HepG2 (cell line): ENCODE results near the gene ATP6V1F. TPM values are rescaled to one million over a fixed set of nuclear protein-coding genes. Genes with fewer than 3 reads are reported as not detected.
A peak's percentile ranks its signal among the peaks of the same experiment; 100 is the strongest.

Experiments
- AGO1 ChIP-seq: fragments of 200-400 bp; formaldehyde crosslinking; IDR thresholded peaks from 2 replicates; pipeline ENCODE4 v1.6.1; 2017; ENCODE audit warnings: mild to moderate bottlenecking, low read depth, low read length, moderate library complexity; ENCODE audit not compliant: poor library complexity, severe bottlenecking
- AHR ChIP-seq: IDR thresholded peaks from 2 replicates; pipeline ENCODE4 v1.6.1; 2018; ENCODE audit warnings: missing genetic modification reagents, missing compliant biosample characterization
- BRD4 ChIP-seq: sonication (generic); formaldehyde crosslinking; IDR thresholded peaks from 2 replicates; pipeline ENCODE4 v1.4.0; 2020; ENCODE audit warnings: missing genetic modification reagents
- CENPT ChIP-seq: sonication (generic); formaldehyde crosslinking; IDR thresholded peaks from 2 replicates; pipeline ENCODE4 v1.8.0; 2022; ENCODE audit warnings: low read depth, mild to moderate bottlenecking, moderate library complexity, missing genetic modification reagents
- EED ChIP-seq: sonication (generic); formaldehyde crosslinking; IDR thresholded peaks from 2 replicates; pipeline ENCODE4 v1.5.0; 2020; ENCODE audit warnings: mild to moderate bottlenecking, missing genetic modification reagents
- FOXA1 ChIP-seq, 2 experiments: fragments of 450-650 bp in 1 of 2; sonication (generic) in 1 of 2; formaldehyde crosslinking in 1 of 2; IDR thresholded peaks; 2 replicates each; pipeline versions ENCODE4 v1.4.0 to v1.6.1; 2016 to 2020; ENCODE audit warnings: missing genetic modification reagents in 1 of 2
- GABPB1 ChIP-seq: IDR thresholded peaks from 2 replicates; pipeline ENCODE4 v1.6.1; 2016; ENCODE audit warnings: mild to moderate bottlenecking, missing genetic modification reagents, moderate library complexity, missing compliant biosample characterization
- HINFP ChIP-seq: sonication (generic); formaldehyde crosslinking; IDR thresholded peaks from 2 replicates; pipeline ENCODE4 v1.4.0; 2020; ENCODE audit warnings: low read depth, mild to moderate bottlenecking, missing genetic modification reagents
- HOXD1 ChIP-seq: sonication (generic); formaldehyde crosslinking; IDR thresholded peaks from 2 replicates; pipeline ENCODE4 v1.5.0; 2020; ENCODE audit warnings: missing genetic modification reagents
- KDM5A ChIP-seq: fragments of 200-600 bp; sonication (generic); IDR thresholded peaks from 2 replicates; pipeline ENCODE4 v1.7.0; 2018; ENCODE audit warnings: antibody characterized with exemption, mild to moderate bottlenecking, low read length, borderline replicate concordance
- KLF13 ChIP-seq: sonication (generic); formaldehyde crosslinking; IDR thresholded peaks from 2 replicates; pipeline ENCODE4 v1.4.0; 2020; ENCODE audit warnings: mild to moderate bottlenecking, missing genetic modification reagents
- NAIF1 ChIP-seq: sonication (generic); formaldehyde crosslinking; IDR thresholded peaks from 2 replicates; pipeline ENCODE4 v1.5.0; 2020; ENCODE audit warnings: mild to moderate bottlenecking, missing genetic modification reagents, borderline replicate concordance
- PAX8 ChIP-seq: sonication (generic); formaldehyde crosslinking; IDR thresholded peaks from 2 replicates; pipeline ENCODE4 v1.8.0; 2022; ENCODE audit warnings: mild to moderate bottlenecking, missing genetic modification reagents, borderline replicate concordance
- TOPORS ChIP-seq: sonication (generic); formaldehyde crosslinking; IDR thresholded peaks from 2 replicates; pipeline ENCODE4 v1.8.0; 2023; ENCODE audit warnings: mild to moderate bottlenecking, missing genetic modification reagents
- TSC22D2 ChIP-seq: sonication (generic); formaldehyde crosslinking; IDR thresholded peaks from 2 replicates; pipeline ENCODE4 v1.5.1; 2020; ENCODE audit warnings: missing genetic modification reagents, mild to moderate bottlenecking, borderline replicate concordance
- ZNF274 ChIP-seq: sonication (generic); formaldehyde crosslinking; IDR thresholded peaks from 2 replicates; pipeline ENCODE4 v1.5.1; 2020; ENCODE audit warnings: mild to moderate bottlenecking, missing genetic modification reagents
- ZNF34 ChIP-seq: sonication (generic); formaldehyde crosslinking; IDR thresholded peaks from 2 replicates; pipeline ENCODE4 v1.4.0; 2020; ENCODE audit warnings: mild to moderate bottlenecking, missing genetic modification reagents, borderline replicate concordance
- ZNF503 ChIP-seq: sonication (generic); formaldehyde crosslinking; IDR thresholded peaks from 2 replicates; pipeline ENCODE4 v1.4.0; 2020; ENCODE audit warnings: missing genetic modification reagents
- ZNF562 ChIP-seq: sonication (generic); formaldehyde crosslinking; IDR thresholded peaks from 2 replicates; pipeline ENCODE4 v1.8.0; 2022; ENCODE audit warnings: missing genetic modification reagents, borderline replicate concordance
- ZSCAN9 ChIP-seq: IDR thresholded peaks from 2 replicates; pipeline ENCODE4 v1.6.1; 2016; ENCODE audit warnings: borderline replicate concordance
- polyA plus RNA-seq, 8 experiments: library from polyadenylated mRNA; depleted of rRNA in 3 of 8; stranded (reverse) in 7 of 8; unstranded in 1 of 8; fragments of >200 nt; fragmentation: Illumina TruSeq in 4 of 8; extraction: Trizol in 4 of 8; gene quantifications; 2 replicates each; pipeline versions ENCODE4 v1.2.1 to v1.2.3, GENCODE V29; 2011 to 2016; ENCODE audit warnings: low read depth in 4 of 8, missing spikeins in 1 of 8, mixed read lengths in 1 of 8; ENCODE audit not compliant: insufficient read depth in 1 of 8
- total RNA-seq, 5 experiments: library from RNA; depleted of rRNA; stranded (reverse); fragments of >200 nt; fragmentation: Illumina TruSeq; extraction: Trizol; gene quantifications; 2 replicates each; pipeline ENCODE4 v1.2.3, GENCODE V29; 2016; ENCODE audit warnings: low read depth in 1 of 5
- TF ChIP-seq, protein P1 (sequence below): sonication (generic); formaldehyde crosslinking; IDR thresholded peaks from 2 replicates; pipeline ENCODE4 v1.5.0; 2020; ENCODE audit warnings: missing genetic modification reagents
- TF ChIP-seq, protein P2 (sequence below): IDR thresholded peaks from 2 replicates; pipeline ENCODE4 v1.6.1; 2016; ENCODE audit warnings: control low read depth
- TF ChIP-seq, protein P3 (sequence below): fragments of 450-650 bp; IDR thresholded peaks from 2 replicates; pipeline ENCODE4 v1.6.1; 2017

Gene ATP6V1F
- total and polyA plus RNA-seq, 2 of the 13 experiments (the other 11 are each of a cell fraction or from before 2014, with no cell fraction given), result 87.2 to 132 TPM

- no peak for TF ChIP-seq FOXA1 (IDR thresholded peaks at IDR 0.05)
- no peak for TF ChIP-seq FOXA1 (CRISPR knock-in tag; IDR thresholded peaks at IDR 0.05)
- no peak for TF ChIP-seq EED
- TF ChIP-seq TOPORS, result no peak
- no peak for TF ChIP-seq ZNF503 (CRISPR knock-in tag)
- TF ChIP-seq PAX8 (CRISPR knock-in tag), result 0 out of 2 replicates have a peak, but pooled peaks have one; percentile 30
- TF ChIP-seq NAIF1 (CRISPR knock-in tag), result no peak
- TF ChIP-seq AHR (CRISPR knock-in tag), result no peak
- no peak for TF ChIP-seq CENPT (CRISPR knock-in tag)
- TF ChIP-seq, protein P1, sequence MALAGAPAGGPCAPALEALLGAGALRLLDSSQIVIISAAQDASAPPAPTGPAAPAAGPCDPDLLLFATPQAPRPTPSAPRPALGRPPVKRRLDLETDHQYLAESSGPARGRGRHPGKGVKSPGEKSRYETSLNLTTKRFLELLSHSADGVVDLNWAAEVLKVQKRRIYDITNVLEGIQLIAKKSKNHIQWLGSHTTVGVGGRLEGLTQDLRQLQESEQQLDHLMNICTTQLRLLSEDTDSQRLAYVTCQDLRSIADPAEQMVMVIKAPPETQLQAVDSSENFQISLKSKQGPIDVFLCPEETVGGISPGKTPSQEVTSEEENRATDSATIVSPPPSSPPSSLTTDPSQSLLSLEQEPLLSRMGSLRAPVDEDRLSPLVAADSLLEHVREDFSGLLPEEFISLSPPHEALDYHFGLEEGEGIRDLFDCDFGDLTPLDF (CRISPR knock-in tag), result no peak
- TF ChIP-seq BRD4 (CRISPR knock-in tag), result no peak
- TF ChIP-seq, protein P2, sequence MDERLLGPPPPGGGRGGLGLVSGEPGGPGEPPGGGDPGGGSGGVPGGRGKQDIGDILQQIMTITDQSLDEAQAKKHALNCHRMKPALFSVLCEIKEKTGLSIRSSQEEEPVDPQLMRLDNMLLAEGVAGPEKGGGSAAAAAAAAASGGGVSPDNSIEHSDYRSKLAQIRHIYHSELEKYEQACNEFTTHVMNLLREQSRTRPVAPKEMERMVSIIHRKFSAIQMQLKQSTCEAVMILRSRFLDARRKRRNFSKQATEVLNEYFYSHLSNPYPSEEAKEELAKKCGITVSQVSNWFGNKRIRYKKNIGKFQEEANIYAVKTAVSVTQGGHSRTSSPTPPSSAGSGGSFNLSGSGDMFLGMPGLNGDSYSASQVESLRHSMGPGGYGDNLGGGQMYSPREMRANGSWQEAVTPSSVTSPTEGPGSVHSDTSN, result no peak
- TF ChIP-seq ZSCAN9 (CRISPR knock-in tag), result no peak; the same call in 1 of the 2 replicates
- TF ChIP-seq TSC22D2, result 0 out of 2 replicates have a peak, but pooled peaks have one; percentile 20
- TF ChIP-seq GABPB1 (CRISPR knock-in tag), result peak; percentile 74
- TF ChIP-seq ZNF34 (CRISPR knock-in tag), result no peak
- TF ChIP-seq HINFP (CRISPR knock-in tag), result peak; percentile 73
- 0 out of 2 replicates have a peak, but pooled peaks have one; percentile 25 for TF ChIP-seq KDM5A
- peak; percentile 53 for TF ChIP-seq AGO1
- TF ChIP-seq ZNF562 (CRISPR knock-in tag), result no peak
- no peak for TF ChIP-seq KLF13
- peak; percentile 50; the same call in 1 of the 2 replicates for TF ChIP-seq ZNF274 (CRISPR knock-in tag)
- no peak for TF ChIP-seq HOXD1
- TF ChIP-seq, protein P3, sequence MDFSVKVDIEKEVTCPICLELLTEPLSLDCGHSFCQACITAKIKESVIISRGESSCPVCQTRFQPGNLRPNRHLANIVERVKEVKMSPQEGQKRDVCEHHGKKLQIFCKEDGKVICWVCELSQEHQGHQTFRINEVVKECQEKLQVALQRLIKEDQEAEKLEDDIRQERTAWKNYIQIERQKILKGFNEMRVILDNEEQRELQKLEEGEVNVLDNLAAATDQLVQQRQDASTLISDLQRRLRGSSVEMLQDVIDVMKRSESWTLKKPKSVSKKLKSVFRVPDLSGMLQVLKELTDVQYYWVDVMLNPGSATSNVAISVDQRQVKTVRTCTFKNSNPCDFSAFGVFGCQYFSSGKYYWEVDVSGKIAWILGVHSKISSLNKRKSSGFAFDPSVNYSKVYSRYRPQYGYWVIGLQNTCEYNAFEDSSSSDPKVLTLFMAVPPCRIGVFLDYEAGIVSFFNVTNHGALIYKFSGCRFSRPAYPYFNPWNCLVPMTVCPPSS, result no peak
Measured at GRCh38 chr7:128862571-128863432, at the start of gene ATP6V1F (continued).
